Measurements from ENCODE around the gene SEC14L3. TPM values are rescaled to one million over a fixed set of nuclear protein-coding genes. Genes with fewer than 3 reads are reported as not detected.

SEC14L3 gene
- total and polyA plus RNA-seq, 2 donors from 2014 or later = not detected

DNA sequence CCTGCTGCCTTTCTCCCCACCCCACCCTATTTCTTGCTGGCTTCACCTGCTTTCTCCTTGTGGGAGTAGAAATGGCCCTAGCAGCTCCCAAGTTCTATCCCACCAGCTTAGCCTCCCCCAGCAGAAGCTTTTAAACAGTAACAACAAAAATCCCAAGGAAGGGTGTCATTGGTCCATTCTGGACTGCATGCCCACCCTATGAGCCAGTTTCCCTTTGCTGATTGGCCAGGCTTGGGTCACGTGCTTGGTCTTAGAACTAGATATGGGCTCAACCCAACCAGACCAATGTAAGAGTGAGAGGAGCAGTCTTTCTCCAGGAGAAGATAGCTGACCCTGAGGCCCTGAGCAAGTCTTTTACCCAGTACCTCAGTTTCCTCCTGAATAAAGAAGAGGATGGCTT, 43.9 kb downstream of the SEC14L3 start:
- H3K27ac ChIP-seq (ENCODE audit: low read depth in 2 of 2, low read length in 2 of 2) = no peak overlapping the region
- H3K4me1 ChIP-seq (ENCODE audit: control insufficient read depth in 2 of 3, insufficient read depth in 2 of 3, low read depth in 1 of 3, low read length in 3 of 3) = peaks cover 0 to 18% (median 4%) of the 10 kb centered on the region in 3 donors
- no peaks in the 10 kb centered on the region for H3K27me3 ChIP-seq (ENCODE audit: control insufficient read depth, insufficient read depth, low read length)
- H3K9me3 ChIP-seq (ENCODE audit: control insufficient read depth in 2 of 3, insufficient read depth in 1 of 3, low read length in 3 of 3) = no peaks in the 10 kb centered on the region
- DNase-seq (peak in 1 of 5 donors; percentile 14), FAIRE-seq (no peak)
- no peaks in the 10 kb centered on the region for H3K36me3 ChIP-seq (ENCODE audit: control insufficient read depth in 2 of 3, insufficient read depth in 3 of 3, low read length in 3 of 3)
- no peak overlapping the region for H3K9ac ChIP-seq (ENCODE audit: low read length in 3 of 3)
- intact Hi-C loops (cut with DNase I) = no loop called here
- TF ChIP-seq CTCF (IDR thresholded peaks at IDR 0.05; ENCODE audit: borderline replicate concordance, extremely low read depth, insufficient read depth) = no peak
- no peak overlapping the region for H3K4me3 ChIP-seq (ENCODE audit: low read length in 3 of 3)

- Histone ChIP-seq H3K36me3 (ENCODE audit: control insufficient read depth in 2 of 3, insufficient read depth in 3 of 3, low read length in 3 of 3) (no peaks in the 10 kb centered on the region), H3K9me3 (ENCODE audit: control insufficient read depth in 2 of 3, insufficient read depth in 1 of 3, low read length in 3 of 3) (no peaks in the 10 kb centered on the region), H3K4me3 (ENCODE audit: low read length in 3 of 3) (peak overlapping the region; percentile 31 to 73 (median 70)), H3K27me3 (ENCODE audit: control insufficient read depth, insufficient read depth, low read length) (no peaks in the 10 kb centered on the region), H3K27ac (ENCODE audit: low read depth in 2 of 2, low read length in 2 of 2) (peak overlapping the region; percentile 65 to 66), H3K4me1 (ENCODE audit: control insufficient read depth in 2 of 3, insufficient read depth in 2 of 3, low read depth in 1 of 3, low read length in 3 of 3) (peaks cover 0 to 26% (median 11%) of the 10 kb centered on the region in 3 donors), H3K9ac (ENCODE audit: low read length in 3 of 3) (peak overlapping the region; percentile 10 to 62 (median 49))
- FAIRE-seq (no peak), DNase-seq (peak; percentile 88 to 93 (median 90))
- peak; percentile 78 for TF ChIP-seq CTCF (IDR thresholded peaks at IDR 0.05; ENCODE audit: borderline replicate concordance, extremely low read depth, insufficient read depth)
- intact Hi-C loops (cut with DNase I) = no loop called here
Measured at GRCh38 chr22:30426388-30427353, 45.1 kb downstream of the SEC14L3 start.

GRCh38 chr22:30425616-30426387, 46.0 kb downstream of the SEC14L3 start, which contains the start of gene MTFP1:
MTFP1 (plus strand) TSS chr22:30425768; CDS start chr22:30425880, 112 bp downstream.
- intact Hi-C loops (cut with DNase I) = no loop called here
- Histone ChIP-seq H3K27ac (ENCODE audit: low read depth in 2 of 2, low read length in 2 of 2) (peak within 1 kb of the TSS; percentile 66 to 98), H3K4me1 (ENCODE audit: control insufficient read depth in 2 of 3, insufficient read depth in 2 of 3, low read depth in 1 of 3, low read length in 3 of 3) (peaks cover 0 to 26% (median 11%) of the 10 kb centered on the region in 3 donors), H3K9me3 (ENCODE audit: control insufficient read depth in 2 of 3, insufficient read depth in 1 of 3, low read length in 3 of 3) (no peaks in the 10 kb centered on the region), H3K4me3 (ENCODE audit: low read length in 3 of 3) (peak within 1 kb of the TSS; percentile 52 to 92 (median 70)), H3K9ac (ENCODE audit: low read length in 3 of 3) (peak within 1 kb of the TSS; percentile 28 to 71 (median 62)), H3K36me3 (ENCODE audit: control insufficient read depth in 2 of 3, insufficient read depth in 3 of 3, low read length in 3 of 3) (no peaks in the 10 kb centered on the region), H3K27me3 (ENCODE audit: control insufficient read depth, insufficient read depth, low read length) (no peaks in the 10 kb centered on the region)
- no peak for TF ChIP-seq CTCF (IDR thresholded peaks at IDR 0.05; ENCODE audit: borderline replicate concordance, extremely low read depth, insufficient read depth)
- FAIRE-seq = no peak
- DNase-seq = peak; percentile 81 to 89 (median 86)
